Measurements from ENCODE around the gene SMARCC2.
"Not testable (repeated sequence)": the region's sequence is repeated elsewhere in the genome, so short reads cannot be mapped to it uniquely, and the experiment has no call there.

The SMARCC2 gene

DNA sequence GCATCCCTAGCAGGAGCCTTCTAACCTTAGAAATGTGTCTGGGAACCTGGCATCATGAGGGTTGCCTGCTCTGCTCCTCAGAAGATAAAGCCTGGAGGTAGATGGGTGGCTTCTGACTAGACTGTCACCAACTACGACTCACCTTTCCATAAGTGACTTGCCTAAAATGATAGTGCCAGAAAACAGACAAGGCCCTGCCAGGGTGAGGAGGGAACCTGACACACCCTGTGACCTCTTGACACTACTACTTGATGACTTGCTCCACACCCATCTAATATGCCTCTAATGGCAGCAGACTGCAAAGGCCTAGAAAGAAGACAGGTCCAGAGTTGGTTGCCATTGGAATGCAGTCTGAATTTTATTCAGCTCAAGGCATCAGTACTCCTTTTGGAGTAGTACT is 23.1 kb upstream of the SMARCC2 start:
- Histone ChIP-seq H3K27me3 (ENCODE audit: control insufficient read depth, insufficient read depth, low read length) (no peaks in the 10 kb centered on the region), H3K4me1 (ENCODE audit: control insufficient read depth, insufficient read depth, low read length) (no peaks in the 10 kb centered on the region; the same call in 1 of the 2 replicates), H3K27ac (ENCODE audit: low read length) (no peak overlapping the region), H3K36me3 (ENCODE audit: control insufficient read depth, insufficient read depth, low read length) (peaks cover 40% of the 10 kb centered on the region), H3K9me3 (ENCODE audit: control insufficient read depth, insufficient read depth, low read length) (no peaks in the 10 kb centered on the region), H3K4me3 (ENCODE audit: low read length) (no peak overlapping the region)
- DNase-seq (ENCODE audit: low read depth, low spot score) = no peak
- no CpG with 5 or more reads among the region's 1 CpG for WGBS (ENCODE audit: insufficient coverage, insufficient read length)

- Histone ChIP-seq H3K27ac (ENCODE audit: low read length) (no peak overlapping the region), H3K4me1 (ENCODE audit: control insufficient read depth, insufficient read depth, low read length) (no peaks in the 10 kb centered on the region; the same call in 1 of the 2 replicates), H3K9me3 (ENCODE audit: control insufficient read depth, insufficient read depth, low read length) (no peaks in the 10 kb centered on the region), H3K27me3 (ENCODE audit: control insufficient read depth, insufficient read depth, low read length) (no peaks in the 10 kb centered on the region), H3K36me3 (ENCODE audit: control insufficient read depth, insufficient read depth, low read length) (peaks cover 40% of the 10 kb centered on the region), H3K4me3 (ENCODE audit: low read length) (no peak overlapping the region)
- no peak for DNase-seq (ENCODE audit: low read depth, low spot score)
- no CpG with 5 or more reads among the region's 6 CpGs for whole genome bisulfite sequencing (ENCODE audit: insufficient coverage, insufficient read length)
These were observed 18.7 kb upstream of the SMARCC2 start for GRCh38 chr12:56208006-56208405.

- H3K4me1 ChIP-seq (ENCODE audit: control insufficient read depth, insufficient read depth, low read length) = no peaks in the 10 kb centered on the region; the same call in 1 of the 2 replicates
- peaks cover 32% of the 10 kb centered on the region for H3K36me3 ChIP-seq (ENCODE audit: control insufficient read depth, insufficient read depth, low read length)
- H3K4me3 ChIP-seq (ENCODE audit: low read length) = no peak overlapping the region
- H3K27ac ChIP-seq (ENCODE audit: low read length) = no peak overlapping the region
- no peaks in the 10 kb centered on the region for H3K27me3 ChIP-seq (ENCODE audit: control insufficient read depth, insufficient read depth, low read length)
- DNase-seq (ENCODE audit: low read depth, low spot score) = no peak
- WGBS (ENCODE audit: insufficient coverage, insufficient read length) = no CpG with 5 or more reads among the region's 14 CpGs
- H3K9me3 ChIP-seq (ENCODE audit: control insufficient read depth, insufficient read depth, low read length) = no peaks in the 10 kb centered on the region
These were observed 17.3 kb upstream of the SMARCC2 start for GRCh38 chr12:56206452-56207166.

DNA sequence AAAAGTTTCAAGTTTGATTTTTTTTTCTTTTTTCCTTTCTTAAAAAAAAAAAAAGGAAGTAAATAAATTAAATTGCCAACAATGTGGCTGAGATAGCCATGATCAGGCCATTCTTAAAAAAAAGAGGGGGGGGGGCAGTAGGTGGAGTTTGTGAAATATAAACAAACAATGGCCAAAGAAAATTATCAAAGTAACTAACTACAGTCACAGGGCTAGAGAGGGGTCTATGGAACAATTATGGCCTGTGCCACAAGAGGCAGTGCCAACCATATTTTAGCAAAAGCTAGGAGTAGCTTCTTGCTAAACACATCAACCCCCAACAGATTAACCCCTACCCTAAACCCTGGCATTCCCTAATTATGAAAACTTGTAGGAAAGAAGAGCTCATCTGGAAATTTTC is 16.2 kb upstream of the SMARCC2 start:
- no peak for DNase-seq (ENCODE audit: low read depth, low spot score)
- Histone ChIP-seq H3K4me3 (ENCODE audit: low read length) (no peak overlapping the region), H3K4me1 (ENCODE audit: control insufficient read depth, insufficient read depth, low read length) (no peaks in the 10 kb centered on the region; the same call in 1 of the 2 replicates), H3K27ac (ENCODE audit: low read length) (no peak overlapping the region), H3K9me3 (ENCODE audit: control insufficient read depth, insufficient read depth, low read length) (no peaks in the 10 kb centered on the region), H3K27me3 (ENCODE audit: control insufficient read depth, insufficient read depth, low read length) (no peaks in the 10 kb centered on the region), H3K36me3 (ENCODE audit: control insufficient read depth, insufficient read depth, low read length) (peaks cover 27% of the 10 kb centered on the region)

- peaks cover 22% of the 10 kb centered on the region; the same call in 1 of the 2 replicates for H3K36me3 ChIP-seq (ENCODE audit: control insufficient read depth, insufficient read depth, low read length)
- H3K9me3 ChIP-seq (ENCODE audit: control insufficient read depth, insufficient read depth, low read length) = no peaks in the 10 kb centered on the region
- no peak overlapping the region for H3K27ac ChIP-seq (ENCODE audit: low read length)
- no peak for DNase-seq (ENCODE audit: low read depth, low spot score)
- no peaks in the 10 kb centered on the region for H3K4me1 ChIP-seq (ENCODE audit: control insufficient read depth, insufficient read depth, low read length)
- no peak overlapping the region for H3K4me3 ChIP-seq (ENCODE audit: low read length)
- H3K27me3 ChIP-seq (ENCODE audit: control insufficient read depth, insufficient read depth, low read length) = no peaks in the 10 kb centered on the region
These were observed 15.0 kb upstream of the SMARCC2 start for GRCh38 chr12:56204275-56204674.

DNA sequence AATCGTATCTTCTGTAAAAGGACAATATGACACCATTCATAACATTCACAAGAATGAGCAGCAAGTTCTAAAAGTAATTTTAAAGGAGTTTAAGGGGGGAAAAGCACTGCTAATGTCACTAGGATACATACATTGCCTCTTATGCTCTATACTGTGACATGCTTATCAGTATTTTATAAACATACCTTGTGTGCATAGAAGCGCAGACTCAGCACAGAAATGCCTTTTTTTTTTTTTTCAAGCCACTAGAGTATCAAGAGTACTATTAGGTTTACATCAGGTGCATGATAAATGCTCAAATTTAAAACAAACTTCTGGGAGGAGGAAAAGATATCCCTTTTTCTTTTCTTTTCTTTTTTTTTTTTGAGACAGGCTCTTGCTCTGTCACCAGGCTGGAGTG is 13.6 kb upstream of the SMARCC2 start:
- H3K9me3 ChIP-seq (ENCODE audit: control insufficient read depth, insufficient read depth, low read length) = no peaks in the 10 kb centered on the region
- H3K36me3 ChIP-seq (ENCODE audit: control insufficient read depth, insufficient read depth, low read length) = peaks cover 18% of the 10 kb centered on the region; the same call in 1 of the 2 replicates
- H3K4me1 ChIP-seq (ENCODE audit: control insufficient read depth, insufficient read depth, low read length) = no peaks in the 10 kb centered on the region
- WGBS (ENCODE audit: insufficient coverage, insufficient read length) = no CpG with 5 or more reads among the region's 2 CpGs
- H3K27me3 ChIP-seq (ENCODE audit: control insufficient read depth, insufficient read depth, low read length) = no peaks in the 10 kb centered on the region
- no peak for DNase-seq (ENCODE audit: low read depth, low spot score)
- H3K27ac ChIP-seq (ENCODE audit: low read length) = no peak overlapping the region
- no peak overlapping the region for H3K4me3 ChIP-seq (ENCODE audit: low read length)

- no peaks in the 10 kb centered on the region for H3K27me3 ChIP-seq (ENCODE audit: control insufficient read depth, insufficient read depth, low read length)
- no peak for DNase-seq (ENCODE audit: low read depth, low spot score)
- no peak overlapping the region for H3K27ac ChIP-seq (ENCODE audit: low read length)
These were observed 13.1 kb upstream of the SMARCC2 start for GRCh38 chr12:56202366-56202765.

GRCh38 chr12:56198836-56199235 is 9.6 kb upstream of the SMARCC2 start:
- Histone ChIP-seq H3K27ac (ENCODE audit: low read length) (no peak overlapping the region), H3K36me3 (ENCODE audit: control insufficient read depth, insufficient read depth, low read length) (no peaks in the 10 kb centered on the region), H3K4me3 (ENCODE audit: low read length) (no peak overlapping the region), H3K9me3 (ENCODE audit: control insufficient read depth, insufficient read depth, low read length) (no peaks in the 10 kb centered on the region), H3K4me1 (ENCODE audit: control insufficient read depth, insufficient read depth, low read length) (no peaks in the 10 kb centered on the region), H3K27me3 (ENCODE audit: control insufficient read depth, insufficient read depth, low read length) (no peaks in the 10 kb centered on the region)
- no peak for DNase-seq (ENCODE audit: low read depth, low spot score)
- no CpG with 5 or more reads among the region's 1 CpG for WGBS (ENCODE audit: insufficient coverage, insufficient read length)

More at GRCh38 chr12:56202366-56202765, 13.1 kb upstream of the SMARCC2 start:
- Histone ChIP-seq H3K4me1 (ENCODE audit: control insufficient read depth, insufficient read depth, low read length) (no peaks in the 10 kb centered on the region), H3K36me3 (ENCODE audit: control insufficient read depth, insufficient read depth, low read length) (peaks cover 14% of the 10 kb centered on the region; the same call in 1 of the 2 replicates), H3K9me3 (ENCODE audit: control insufficient read depth, insufficient read depth, low read length) (no peaks in the 10 kb centered on the region), H3K4me3 (ENCODE audit: low read length) (no peak overlapping the region)
- WGBS (ENCODE audit: insufficient coverage, insufficient read length) = no CpG with 5 or more reads among the region's 1 CpG

- Histone ChIP-seq H3K9me3 (ENCODE audit: control insufficient read depth, insufficient read depth, low read length) (no peaks in the 10 kb centered on the region), H3K4me3 (ENCODE audit: low read length) (no peak overlapping the region), H3K27me3 (ENCODE audit: control insufficient read depth, insufficient read depth, low read length) (no peaks in the 10 kb centered on the region), H3K27ac (ENCODE audit: low read length) (no peak overlapping the region), H3K4me1 (ENCODE audit: control insufficient read depth, insufficient read depth, low read length) (no peaks in the 10 kb centered on the region), H3K36me3 (ENCODE audit: control insufficient read depth, insufficient read depth, low read length) (no peaks in the 10 kb centered on the region)
- DNase-seq (ENCODE audit: low read depth, low spot score) = no peak
- WGBS (ENCODE audit: insufficient coverage, insufficient read length) = no CpG with 5 or more reads among the region's 9 CpGs
These were observed 8.8 kb upstream of the SMARCC2 start for GRCh38 chr12:56197921-56198635.

DNA sequence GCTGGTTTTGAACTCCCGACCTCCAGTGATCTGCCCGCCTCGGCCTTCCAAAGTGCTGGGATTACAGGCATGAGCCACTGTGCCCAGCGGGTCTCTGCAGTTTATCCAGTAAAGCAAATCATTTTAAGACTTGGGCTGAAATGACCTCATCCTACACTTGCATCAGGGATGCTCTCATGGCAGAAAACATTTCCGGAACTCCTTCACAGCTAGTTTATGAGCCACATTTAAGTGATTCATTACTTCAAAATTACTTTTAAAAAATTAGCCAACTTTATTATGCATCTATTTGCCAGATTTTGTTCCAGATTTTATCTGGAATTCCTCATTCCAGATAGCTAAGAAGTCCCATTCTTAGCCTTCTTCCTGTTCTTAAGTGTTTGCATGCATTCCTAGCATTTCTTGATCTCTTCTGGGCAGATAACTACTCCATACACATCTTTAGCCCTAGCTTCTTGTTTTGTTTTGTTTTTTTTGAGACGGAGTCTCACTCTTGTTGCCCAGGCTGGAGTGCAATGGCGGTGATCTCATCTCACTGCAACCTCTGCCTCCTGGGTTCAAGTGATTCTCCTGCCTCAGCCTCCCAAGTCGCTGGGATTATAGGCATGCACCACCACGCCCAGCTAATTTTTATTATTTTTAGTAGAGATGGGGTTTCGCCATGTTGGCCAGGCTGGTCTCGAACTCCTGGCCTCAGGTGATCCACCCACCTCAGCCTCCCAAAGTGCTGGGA is 7.7 kb upstream of the SMARCC2 start:
- not testable (repeated sequence) for H3K9me3 ChIP-seq (ENCODE audit: control insufficient read depth, insufficient read depth, low read length); H3K27me3 ChIP-seq (ENCODE audit: control insufficient read depth, insufficient read depth, low read length); H3K27ac ChIP-seq (ENCODE audit: low read length); H3K4me3 ChIP-seq (ENCODE audit: low read length); DNase-seq (ENCODE audit: low read depth, low spot score); H3K4me1 ChIP-seq (ENCODE audit: control insufficient read depth, insufficient read depth, low read length); H3K36me3 ChIP-seq (ENCODE audit: control insufficient read depth, insufficient read depth, low read length)
- WGBS (ENCODE audit: insufficient coverage, insufficient read length) = no CpG with 5 or more reads among the region's 11 CpGs
